H1 (cell line): ENCODE results near the gene PROSER2. TPM values are rescaled to one million over a fixed set of nuclear protein-coding genes. Genes with fewer than 3 reads are reported as not detected.

ENCODE experiments used
- CTCF ChIA-PET: fragments of 300-600 bp; sonication (Branson Sonifier 250); formaldehyde crosslinking; loops from one replicate; lab custom pipeline; 2021; ENCODE audit not compliant: partially characterized antibody; lab: Charles Lee
- POLR2A ChIA-PET: fragments of 300-600 bp; sonication (Branson Sonifier 250); formaldehyde crosslinking; loops from one replicate; lab custom pipeline; 2021; ENCODE audit warnings: inconsistent platforms; ENCODE audit not compliant: partially characterized antibody; lab: Charles Lee
- DNase-seq, 2 experiments: peaks; one replicate each; pipeline versions ENCODE4 v3.0.0 to v3.0.0-alpha.2; 2010 to 2022; ENCODE audit warnings: low spot score in 2 of 2, low read depth in 1 of 2, mixed read lengths in 1 of 2
- FAIRE-seq: peaks from 2 replicates; lab custom pipeline; 2011; peaks lifted over from hg19 to GRCh38; lab: Jason Lieb, UNC
- H2AFZ ChIP-seq: 2 replicates; pipeline ENCODE4 v1.8.1; 2012; ENCODE audit warnings: low read length, inconsistent platforms
- H2AK5ac ChIP-seq: 2 replicates; pipeline ENCODE4 v1.6.1; 2013; ENCODE audit warnings: low read depth, low read length
- H2BK120ac ChIP-seq: replicated peaks from 2 replicates; pipeline ENCODE3; 2013; ENCODE audit warnings: low read depth, low read length, inconsistent platforms
- H2BK12ac ChIP-seq: 2 replicates; pipeline ENCODE4 v1.6.1; 2013; ENCODE audit warnings: low read depth, low read length
- H2BK15ac ChIP-seq: 2 replicates; pipeline ENCODE4 v1.6.1; 2013; ENCODE audit warnings: low read length
- H2BK20ac ChIP-seq: 2 replicates; pipeline ENCODE4 v1.6.1; 2013; ENCODE audit warnings: low read length
- H2BK5ac ChIP-seq: 2 replicates; pipeline ENCODE4 v1.6.1; 2013; ENCODE audit warnings: low read depth, low read length
- H3K14ac ChIP-seq: 2 replicates; pipeline ENCODE4 v1.6.1; 2013; ENCODE audit warnings: inconsistent platforms; ENCODE audit not compliant: insufficient read length
- H3K18ac ChIP-seq: 2 replicates; pipeline ENCODE4 v1.6.1; 2013; ENCODE audit warnings: low read length; ENCODE audit errors: extremely low read depth
- H3K23ac ChIP-seq: 2 replicates; pipeline ENCODE4 v1.6.1; 2013; ENCODE audit warnings: inconsistent platforms; ENCODE audit not compliant: insufficient read length
- H3K23me2 ChIP-seq: 2 replicates; pipeline ENCODE4 v1.6.1; 2013; ENCODE audit warnings: low read depth, low read length
- H3K27ac ChIP-seq: 2 replicates; pipeline ENCODE4 v1.6.1; 2011; ENCODE audit warnings: low read depth, low read length, inconsistent platforms
- H3K27me3 ChIP-seq, 4 experiments: replicated peaks in 1 of 4; 1 replicate in 1 of 4; 2 replicates in 3 of 4; pipeline versions ENCODE4 v1.6.1 to v1.8.1; 2011 to 2013; ENCODE audit warnings: low read length in 3 of 4, mild to moderate bottlenecking in 3 of 4, inconsistent platforms in 2 of 4, mixed read lengths in 2 of 4, moderate library complexity in 1 of 4; ENCODE audit not compliant: control insufficient read depth in 3 of 4, insufficient read depth in 3 of 4; ENCODE audit errors: extremely low read depth in 1 of 4
- H3K36me3 ChIP-seq, 4 experiments: 2 replicates each; pipeline versions ENCODE4 v1.6.1 to v1.8.1; 2011 to 2013; ENCODE audit warnings: mild to moderate bottlenecking in 4 of 4, low read length in 3 of 4, moderate library complexity in 2 of 4, control low read depth in 1 of 4, inconsistent platforms in 1 of 4; ENCODE audit not compliant: insufficient read depth in 4 of 4, control insufficient read depth in 2 of 4
- H3K4ac ChIP-seq: replicated peaks from 2 replicates; pipeline ENCODE3; 2013; ENCODE audit warnings: low read length, low read depth, mixed read lengths, inconsistent platforms; ENCODE audit not compliant: insufficient read length
- H3K4me1 ChIP-seq, 4 experiments: replicated peaks in 1 of 4; 1 replicate in 1 of 4; 2 replicates in 3 of 4; pipeline versions ENCODE4 v1.6.1 to v1.8.1; 2011 to 2013; ENCODE audit warnings: low read length in 3 of 4, inconsistent platforms in 2 of 4, mixed read lengths in 1 of 4; ENCODE audit not compliant: insufficient read depth in 4 of 4, control insufficient read depth in 3 of 4
- H3K4me2 ChIP-seq, 2 experiments: 2 replicates each; pipeline versions ENCODE4 v1.6.1 to v1.8.1; 2011 to 2013; ENCODE audit warnings: low read depth in 2 of 2, low read length in 2 of 2, control low read depth in 1 of 2, inconsistent platforms in 1 of 2, mild to moderate bottlenecking in 1 of 2; ENCODE audit not compliant: insufficient read depth in 1 of 2
- H3K4me3 ChIP-seq, 4 experiments: fragments of 200-600, 300-600 bp in 1 of 4; sonication (generic), shearing (Covaris generic), sonication (Bioruptor Twin) in 1 of 4; 2 replicates each; pipeline versions ENCODE4 v1.5.1 to v1.8.1; 2011 to 2016; ENCODE audit warnings: low read length in 4 of 4, low read depth in 3 of 4, control low read depth in 2 of 4, inconsistent platforms in 2 of 4, mild to moderate bottlenecking in 2 of 4, mixed read lengths in 1 of 4, moderate library complexity in 1 of 4; ENCODE audit not compliant: insufficient read depth in 2 of 4; ENCODE audit errors: extremely low read depth in 1 of 4
- H3K56ac ChIP-seq: replicated peaks from 2 replicates; pipeline ENCODE3; 2013; ENCODE audit warnings: low read depth, mild to moderate bottlenecking, mixed read lengths, low read length, inconsistent platforms; ENCODE audit not compliant: insufficient read length
- H3K79me1 ChIP-seq: 2 replicates; pipeline ENCODE4 v1.6.1; 2013; ENCODE audit warnings: low read depth, low read length, control low read depth
- H3K79me2 ChIP-seq, 2 experiments: 2 replicates each; pipeline versions ENCODE4 v1.6.1 to v1.8.1; 2012 to 2013; ENCODE audit warnings: low read length in 2 of 2, mild to moderate bottlenecking in 2 of 2, inconsistent platforms in 1 of 2; ENCODE audit not compliant: insufficient read depth in 2 of 2, control insufficient read depth in 1 of 2
- H3K9ac ChIP-seq, 4 experiments: replicated peaks in 1 of 4; 1 replicate in 1 of 4; 2 replicates in 3 of 4; pipeline versions ENCODE4 v1.6.1 to v1.8.1; 2011 to 2013; ENCODE audit warnings: low read depth in 3 of 4, low read length in 3 of 4, control low read depth in 2 of 4, mild to moderate bottlenecking in 2 of 4, moderate library complexity in 2 of 4, inconsistent platforms in 1 of 4; ENCODE audit errors: extremely low read depth in 1 of 4
- H3K9me3 ChIP-seq, 2 experiments: 2 replicates each; pipeline versions ENCODE4 v1.6.1 to v1.8.1; 2012 to 2013; ENCODE audit warnings: mild to moderate bottlenecking in 2 of 2, moderate library complexity in 2 of 2, control low read depth in 1 of 2, inconsistent platforms in 1 of 2, low read depth in 1 of 2, low read length in 1 of 2, mixed read lengths in 1 of 2; ENCODE audit not compliant: insufficient read depth in 2 of 2
- H4K20me1 ChIP-seq, 2 experiments: replicated peaks in 1 of 2; 2 replicates each; pipeline versions ENCODE3 to v1.8.1; 2011 to 2013; ENCODE audit warnings: inconsistent platforms in 2 of 2, low read length in 2 of 2, mild to moderate bottlenecking in 1 of 2; ENCODE audit not compliant: insufficient read depth in 2 of 2, control insufficient read depth in 1 of 2
- H4K5ac ChIP-seq: 2 replicates; pipeline ENCODE4 v1.6.1; 2013; ENCODE audit warnings: low read length, low read depth, mixed read lengths, inconsistent platforms; ENCODE audit not compliant: insufficient read length
- H4K8ac ChIP-seq: 2 replicates; pipeline ENCODE4 v1.8.0; 2013; ENCODE audit warnings: mild to moderate bottlenecking, moderate library complexity, low read length, inconsistent platforms; ENCODE audit not compliant: insufficient read depth; ENCODE audit errors: extremely low read depth
- H4K91ac ChIP-seq: replicated peaks from 2 replicates; pipeline ENCODE3; 2013; ENCODE audit warnings: low read length, mixed read lengths, inconsistent platforms; ENCODE audit not compliant: insufficient read length
- ATF3 ChIP-seq: IDR thresholded peaks from 2 replicates; pipeline ENCODE4 v1.6.1; 2011; ENCODE audit warnings: low read depth, mild to moderate bottlenecking, low read length; ENCODE audit not compliant: insufficient read depth
- CTBP2 ChIP-seq: IDR thresholded peaks from 2 replicates; pipeline ENCODE4 v1.7.0; 2011; ENCODE audit warnings: borderline replicate concordance, mild to moderate bottlenecking, moderate library complexity, mixed read lengths, low read length; ENCODE audit not compliant: insufficient read depth, insufficient read length
- EGR1 ChIP-seq: IDR thresholded peaks from 2 replicates; pipeline ENCODE4 v1.6.1; 2011; ENCODE audit warnings: low read depth, low read length, borderline replicate concordance
- GABPA ChIP-seq: IDR thresholded peaks from 2 replicates; pipeline ENCODE4 v1.6.1; 2011; ENCODE audit warnings: mild to moderate bottlenecking, low read length, moderate library complexity, borderline replicate concordance; ENCODE audit not compliant: insufficient read depth
- RAD21 ChIP-seq, 2 experiments: IDR thresholded peaks in 1 of 2; conservative IDR thresholded peaks in 1 of 2; 2 replicates each; pipeline ENCODE4 v1.6.1; 2011; ENCODE audit warnings: low read depth in 2 of 2, low read length in 2 of 2, improper control_type of control experiment in 1 of 2, inconsistent platforms in 1 of 2, mild to moderate bottlenecking in 1 of 2, moderate library complexity in 1 of 2
- SP2 ChIP-seq: IDR thresholded peaks from 2 replicates; pipeline ENCODE4 v1.6.1; 2012; ENCODE audit warnings: mild to moderate bottlenecking, low read length, inconsistent platforms
- TBP ChIP-seq: IDR thresholded peaks from 2 replicates; pipeline ENCODE4 v1.6.1; 2011; ENCODE audit warnings: low read depth, low read length, improper control_type of control experiment
- WGBS, 2 experiments: shearing (Covaris generic) in 1 of 2; methylation state at CpG; one replicate each; pipeline versions ENCODE4 v1.1.6 to v1.1.7; 2013 to 2015; ENCODE audit warnings: low lambda C conversion rate in 2 of 2, mixed read lengths in 2 of 2, inconsistent platforms in 1 of 2, low coverage in 1 of 2, missing lambda C conversion rate in 1 of 2; ENCODE audit not compliant: insufficient replicate concordance in 2 of 2, insufficient coverage in 1 of 2, insufficient read length in 1 of 2; ENCODE audit errors: extremely low coverage in 1 of 2, missing lambda C conversion rate in 1 of 2; 5-methylcytosine and 5-hydroxymethylcytosine counted together
- polyA plus RNA-seq, 7 experiments: library from polyadenylated mRNA; depleted of rRNA in 3 of 7; stranded (reverse) in 5 of 7; unstranded in 2 of 7; fragments of >200 nt in 5 of 7; fragments of 200-250 nt in 2 of 7; gene quantifications; 1 replicate in 5 of 7; 2 replicates in 1 of 7; 4 replicates in 1 of 7; pipeline versions ENCODE4 v1.2.1 to v1.2.3, GENCODE V29; 2011 to 2013; ENCODE audit warnings: missing spikeins in 2 of 7, mixed read lengths in 2 of 7
- total RNA-seq: library from RNA; stranded (reverse); fragmentation: NEBNext Ultra II Directional; extraction: Animal tissue kit (Norgen Biotek cat#: 25700); gene quantifications from 2 replicates; pipeline ENCODE4 v1.2.1, GENCODE V29; 2021

The PROSER2 gene
- total and polyA plus RNA-seq, 2 of the 8 experiments (the other 6 are each of a cell fraction or from before 2014, with no cell fraction given): 3.9 to 13.7 TPM

GRCh38 chr10:11886138-11886474, 63.0 kb downstream of the PROSER2 start:
- DNase-seq: no peak
- Histone ChIP-seq H3K14ac (no peak overlapping the region), H2AK5ac (no peak overlapping the region), H3K18ac (no peak overlapping the region), H3K9ac (no peak overlapping the region), H3K27me3 (no peaks in the 10 kb centered on the region), H3K4me3 (no peak overlapping the region), H3K4me2 (no peak overlapping the region), H2AFZ (no peak overlapping the region), H2BK12ac (no peak overlapping the region), H3K4me1 (no peaks in the 10 kb centered on the region), H2BK5ac (no peak overlapping the region), H4K8ac (no peak overlapping the region; the same call in 1 of the 2 replicates), H2BK15ac (no peak overlapping the region), H3K56ac (no peak overlapping the region), H3K36me3 (no peaks in the 10 kb centered on the region), H4K20me1 (peaks cover 0 to 1% of the 10 kb centered on the region in 2 experiments), H3K9me3 (no peaks in the 10 kb centered on the region), H3K27ac (no peak overlapping the region), H2BK20ac (no peak overlapping the region), H3K79me2 (no peaks in the 10 kb centered on the region), H3K23me2 (no peaks in the 10 kb centered on the region), H3K4ac (no peak overlapping the region), H2BK120ac (no peak overlapping the region), H3K79me1 (no peaks in the 10 kb centered on the region), H3K23ac (no peak overlapping the region), H4K91ac (no peak overlapping the region), H4K5ac (no peak overlapping the region)
- CTCF ChIA-PET: interaction anchor here (0.6 to 2.7 kb wide), 11 partner anchors 10 to 155 kb away, joined by 3 to 10 read pairs (median 4); no protein-coding TSS in a partner anchor
- no peak for FAIRE-seq
- POLR2A ChIA-PET: interaction anchor here (1.3 kb wide), 1 partner anchor 10 kb away, joined by 6 read pairs; no protein-coding TSS in a partner anchor
- no peak for TF ChIP-seq RAD21 (IDR thresholded peaks at IDR 0.05 in 1 of 2, conservative IDR thresholded peaks at IDR 0.05 in 1 of 2; ENCODE audit: low read depth in 2 of 2, low read length in 2 of 2)
- TF ChIP-seq EGR1: no peak
- TF ChIP-seq SP2: no peak
- TF ChIP-seq CTBP2: no peak
- TF ChIP-seq ATF3: no peak
- TF ChIP-seq TBP: no peak
- TF ChIP-seq GABPA: no peak
- 84% methylated on average over 6 of the region's 6 CpGs; no CpG with 5 or more reads in 1 of the 2 experiments for WGBS, 2 experiments
